Measurements from ENCODE around the gene CPLX3. TPM values are rescaled to one million over a fixed set of nuclear protein-coding genes. Genes with fewer than 3 reads are reported as not detected.

CPLX3 gene
- polyA plus RNA-seq, 2 of the 4 experiments (the other 2 are of a cell fraction) = not detected

GRCh38 chr15:74832826-74833225 is 6.4 kb downstream of the CPLX3 start (continued):
- TF ChIP-seq REST (IDR thresholded peaks at IDR 0.05) (no peak), TP53 (CRISPR knock-in tag; IDR thresholded peaks at IDR 0.05) (no peak), CEBPB (IDR thresholded peaks at IDR 0.05) (no peak), FOXS1 (CRISPR knock-in tag; IDR thresholded peaks at IDR 0.05) (no peak), RARB (CRISPR knock-in tag; IDR thresholded peaks at IDR 0.05) (no peak), SMC3 (IDR thresholded peaks at IDR 0.05) (no peak), BHLHE40 (IDR thresholded peaks at IDR 0.05; ENCODE audit: low read depth, low read length) (no peak), HOXB13 (CRISPR knock-in tag; IDR thresholded peaks at IDR 0.05; ENCODE audit: low read depth) (no peak), NPAS2 (CRISPR knock-in tag; IDR thresholded peaks at IDR 0.05; ENCODE audit: borderline replicate concordance) (no peak), E2F6 (IDR thresholded peaks at IDR 0.05; ENCODE audit: borderline replicate concordance, low read depth) (no peak), TFCP2L1 (CRISPR knock-in tag; IDR thresholded peaks at IDR 0.05) (no peak)

- Histone ChIP-seq H3K4me3 (no peak overlapping the region), H3K9me3 (no peaks in the 10 kb centered on the region), H3K4me1 (peaks cover 3% of the 10 kb centered on the region; the same call in 1 of the 3 replicates), H3K4me2 (no peak overlapping the region), H3K27ac (no peak overlapping the region)
- 80% methylated on average over 11 of the region's 12 CpGs for WGBS (ENCODE audit: missing lambda C conversion rate)
- CTCF ChIA-PET = interaction anchor here (1.0 to 66.7 kb wide), 4 partner anchors 8 to 440 kb away, joined by 3 to 1908 read pairs (median 6); partner anchors contain the start of genes CSK, LMAN1L and ULK3
- POLR2A ChIA-PET = no interaction called here
- FAIRE-seq (no peak), DNase-seq (ENCODE audit: low read depth in 1 of 2, low spot score in 1 of 2) (no peak), ATAC-seq (no peak)
- TF ChIP-seq POLR2AphosphoS2 (conservative IDR thresholded peaks at IDR 0.05; ENCODE audit: low read length) (no peak), RFX5 (IDR thresholded peaks at IDR 0.05) (no peak), ZSCAN20 (CRISPR knock-in tag; IDR thresholded peaks at IDR 0.05) (no peak), FOXS1 (CRISPR knock-in tag; IDR thresholded peaks at IDR 0.05) (no peak), NPAS2 (CRISPR knock-in tag; IDR thresholded peaks at IDR 0.05; ENCODE audit: borderline replicate concordance) (no peak), CHD2 (IDR thresholded peaks at IDR 0.05; ENCODE audit: low read length, partially characterized antibody) (no peak), HOXB13 (CRISPR knock-in tag; IDR thresholded peaks at IDR 0.05; ENCODE audit: low read depth) (no peak), HES2 (IDR thresholded peaks at IDR 0.05) (no peak), FOSB (CRISPR knock-in tag; IDR thresholded peaks at IDR 0.05) (no peak), NFE2L2 (conservative IDR thresholded peaks at IDR 0.05; ENCODE audit: low read length) (no peak), USF2 (IDR thresholded peaks at IDR 0.05) (no peak), E2F6 (IDR thresholded peaks at IDR 0.05; ENCODE audit: borderline replicate concordance, low read depth) (no peak), KDM1A (IDR thresholded peaks at IDR 0.05; ENCODE audit: low read depth) (no peak), REST (IDR thresholded peaks at IDR 0.05) (no peak), RAD21 (conservative IDR thresholded peaks at IDR 0.05 in 1 of 2, IDR thresholded peaks at IDR 0.05 in 1 of 2) (no peak), CBX8 (IDR thresholded peaks at IDR 0.05) (no peak), HMGXB4 (CRISPR knock-in tag; IDR thresholded peaks at IDR 0.05; ENCODE audit: borderline replicate concordance) (no peak), KDM5A (IDR thresholded peaks at IDR 0.05) (no peak)
Observed at GRCh38 chr15:74833376-74834107, 7.1 kb downstream of the CPLX3 start.
